Measurements from ENCODE around the gene SLC16A2.

- TF ChIP-seq, protein P1, sequence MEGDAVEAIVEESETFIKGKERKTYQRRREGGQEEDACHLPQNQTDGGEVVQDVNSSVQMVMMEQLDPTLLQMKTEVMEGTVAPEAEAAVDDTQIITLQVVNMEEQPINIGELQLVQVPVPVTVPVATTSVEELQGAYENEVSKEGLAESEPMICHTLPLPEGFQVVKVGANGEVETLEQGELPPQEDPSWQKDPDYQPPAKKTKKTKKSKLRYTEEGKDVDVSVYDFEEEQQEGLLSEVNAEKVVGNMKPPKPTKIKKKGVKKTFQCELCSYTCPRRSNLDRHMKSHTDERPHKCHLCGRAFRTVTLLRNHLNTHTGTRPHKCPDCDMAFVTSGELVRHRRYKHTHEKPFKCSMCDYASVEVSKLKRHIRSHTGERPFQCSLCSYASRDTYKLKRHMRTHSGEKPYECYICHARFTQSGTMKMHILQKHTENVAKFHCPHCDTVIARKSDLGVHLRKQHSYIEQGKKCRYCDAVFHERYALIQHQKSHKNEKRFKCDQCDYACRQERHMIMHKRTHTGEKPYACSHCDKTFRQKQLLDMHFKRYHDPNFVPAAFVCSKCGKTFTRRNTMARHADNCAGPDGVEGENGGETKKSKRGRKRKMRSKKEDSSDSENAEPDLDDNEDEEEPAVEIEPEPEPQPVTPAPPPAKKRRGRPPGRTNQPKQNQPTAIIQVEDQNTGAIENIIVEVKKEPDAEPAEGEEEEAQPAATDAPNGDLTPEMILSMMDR (tag by site-specific recombination; IDR thresholded peaks at IDR 0.05) = no peak
- TF ChIP-seq ZNF354C (tag by site-specific recombination; IDR thresholded peaks at IDR 0.05; ENCODE audit: borderline replicate concordance, low read depth) (no peak), MYNN (tag by site-specific recombination; IDR thresholded peaks at IDR 0.05; ENCODE audit: borderline replicate concordance) (no peak), YY1 (tag by site-specific recombination; IDR thresholded peaks at IDR 0.05) (no peak), TCF7L2 (IDR thresholded peaks at IDR 0.05; ENCODE audit: borderline replicate concordance, low read depth, low read length) (no peak), ZNF48 (tag by site-specific recombination; IDR thresholded peaks at IDR 0.05) (no peak), PRDM4 (tag by site-specific recombination; IDR thresholded peaks at IDR 0.05) (no peak), ZNF274 (IDR thresholded peaks at IDR 0.05; ENCODE audit: low read length) (no peak), ZNF274 (tag by site-specific recombination; IDR thresholded peaks at IDR 0.05; ENCODE audit: borderline replicate concordance) (no peak), ZNF707 (tag by site-specific recombination; IDR thresholded peaks at IDR 0.05) (no peak), SP2 (tag by site-specific recombination; IDR thresholded peaks at IDR 0.05) (no peak), HOXA7 (CRISPR knock-in tag; IDR thresholded peaks at IDR 0.05; ENCODE audit: borderline replicate concordance) (no peak), ZNF585B (tag by site-specific recombination; IDR thresholded peaks at IDR 0.05) (no peak)
- TF ChIP-seq, protein P2, sequence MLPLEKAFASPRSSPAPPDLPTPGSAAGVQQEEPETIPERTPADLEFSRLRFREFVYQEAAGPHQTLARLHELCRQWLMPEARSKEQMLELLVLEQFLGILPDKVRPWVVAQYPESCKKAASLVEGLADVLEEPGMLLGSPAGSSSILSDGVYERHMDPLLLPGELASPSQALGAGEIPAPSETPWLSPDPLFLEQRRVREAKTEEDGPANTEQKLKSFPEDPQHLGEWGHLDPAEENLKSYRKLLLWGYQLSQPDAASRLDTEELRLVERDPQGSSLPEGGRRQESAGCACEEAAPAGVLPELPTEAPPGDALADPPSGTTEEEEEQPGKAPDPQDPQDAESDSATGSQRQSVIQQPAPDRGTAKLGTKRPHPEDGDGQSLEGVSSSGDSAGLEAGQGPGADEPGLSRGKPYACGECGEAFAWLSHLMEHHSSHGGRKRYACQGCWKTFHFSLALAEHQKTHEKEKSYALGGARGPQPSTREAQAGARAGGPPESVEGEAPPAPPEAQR (tag by site-specific recombination; IDR thresholded peaks at IDR 0.05) = no peak
- TF ChIP-seq, protein P3, sequence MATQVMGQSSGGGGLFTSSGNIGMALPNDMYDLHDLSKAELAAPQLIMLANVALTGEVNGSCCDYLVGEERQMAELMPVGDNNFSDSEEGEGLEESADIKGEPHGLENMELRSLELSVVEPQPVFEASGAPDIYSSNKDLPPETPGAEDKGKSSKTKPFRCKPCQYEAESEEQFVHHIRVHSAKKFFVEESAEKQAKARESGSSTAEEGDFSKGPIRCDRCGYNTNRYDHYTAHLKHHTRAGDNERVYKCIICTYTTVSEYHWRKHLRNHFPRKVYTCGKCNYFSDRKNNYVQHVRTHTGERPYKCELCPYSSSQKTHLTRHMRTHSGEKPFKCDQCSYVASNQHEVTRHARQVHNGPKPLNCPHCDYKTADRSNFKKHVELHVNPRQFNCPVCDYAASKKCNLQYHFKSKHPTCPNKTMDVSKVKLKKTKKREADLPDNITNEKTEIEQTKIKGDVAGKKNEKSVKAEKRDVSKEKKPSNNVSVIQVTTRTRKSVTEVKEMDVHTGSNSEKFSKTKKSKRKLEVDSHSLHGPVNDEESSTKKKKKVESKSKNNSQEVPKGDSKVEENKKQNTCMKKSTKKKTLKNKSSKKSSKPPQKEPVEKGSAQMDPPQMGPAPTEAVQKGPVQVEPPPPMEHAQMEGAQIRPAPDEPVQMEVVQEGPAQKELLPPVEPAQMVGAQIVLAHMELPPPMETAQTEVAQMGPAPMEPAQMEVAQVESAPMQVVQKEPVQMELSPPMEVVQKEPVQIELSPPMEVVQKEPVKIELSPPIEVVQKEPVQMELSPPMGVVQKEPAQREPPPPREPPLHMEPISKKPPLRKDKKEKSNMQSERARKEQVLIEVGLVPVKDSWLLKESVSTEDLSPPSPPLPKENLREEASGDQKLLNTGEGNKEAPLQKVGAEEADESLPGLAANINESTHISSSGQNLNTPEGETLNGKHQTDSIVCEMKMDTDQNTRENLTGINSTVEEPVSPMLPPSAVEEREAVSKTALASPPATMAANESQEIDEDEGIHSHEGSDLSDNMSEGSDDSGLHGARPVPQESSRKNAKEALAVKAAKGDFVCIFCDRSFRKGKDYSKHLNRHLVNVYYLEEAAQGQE (tag by site-specific recombination; IDR thresholded peaks at IDR 0.05) = no peak
Measured at GRCh38 chrX:74446876-74447275, 25.6 kb downstream of the SLC16A2 start.

All from HEK293 (cell line).